Loucy (cell line): Measurements from ENCODE around the gene MEAF6.

Experiments
- EZH2phosphoT487 ChIP-seq: fragments of 200-600 bp; IDR thresholded peaks from 2 replicates; pipeline ENCODE4 v1.6.1; 2018; ENCODE audit warnings: antibody characterized with exemption, mild to moderate bottlenecking, moderate library complexity, borderline replicate concordance
- TF ChIP-seq, protein P1 (sequence below): fragments of 200-600 bp; sonication (generic); conservative IDR thresholded peaks from 2 replicates; pipeline ENCODE4 v1.5.1; 2014; ENCODE audit warnings: mild to moderate bottlenecking, antibody characterized with exemption, low read length

DNA sequence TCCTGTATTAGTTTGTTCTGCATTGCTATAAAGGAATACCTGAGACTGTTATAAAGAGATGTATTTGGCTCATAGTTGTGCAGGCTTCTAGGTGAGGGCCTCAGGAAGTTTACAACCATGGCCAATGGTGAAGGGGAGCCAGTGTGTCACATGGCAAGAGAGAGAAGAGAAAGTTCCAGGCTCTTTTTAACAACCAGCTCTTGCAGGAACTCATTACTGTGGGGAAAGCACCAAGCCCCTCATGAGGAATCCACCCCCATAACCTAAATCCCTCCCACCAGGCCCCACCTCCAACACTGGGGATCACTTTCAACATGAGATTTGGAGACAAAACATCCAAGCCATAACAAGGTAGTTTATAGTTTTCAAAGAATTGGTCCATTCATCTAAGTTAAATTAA, 5.0 kb upstream of the MEAF6 start:
- TF ChIP-seq, protein P1, sequence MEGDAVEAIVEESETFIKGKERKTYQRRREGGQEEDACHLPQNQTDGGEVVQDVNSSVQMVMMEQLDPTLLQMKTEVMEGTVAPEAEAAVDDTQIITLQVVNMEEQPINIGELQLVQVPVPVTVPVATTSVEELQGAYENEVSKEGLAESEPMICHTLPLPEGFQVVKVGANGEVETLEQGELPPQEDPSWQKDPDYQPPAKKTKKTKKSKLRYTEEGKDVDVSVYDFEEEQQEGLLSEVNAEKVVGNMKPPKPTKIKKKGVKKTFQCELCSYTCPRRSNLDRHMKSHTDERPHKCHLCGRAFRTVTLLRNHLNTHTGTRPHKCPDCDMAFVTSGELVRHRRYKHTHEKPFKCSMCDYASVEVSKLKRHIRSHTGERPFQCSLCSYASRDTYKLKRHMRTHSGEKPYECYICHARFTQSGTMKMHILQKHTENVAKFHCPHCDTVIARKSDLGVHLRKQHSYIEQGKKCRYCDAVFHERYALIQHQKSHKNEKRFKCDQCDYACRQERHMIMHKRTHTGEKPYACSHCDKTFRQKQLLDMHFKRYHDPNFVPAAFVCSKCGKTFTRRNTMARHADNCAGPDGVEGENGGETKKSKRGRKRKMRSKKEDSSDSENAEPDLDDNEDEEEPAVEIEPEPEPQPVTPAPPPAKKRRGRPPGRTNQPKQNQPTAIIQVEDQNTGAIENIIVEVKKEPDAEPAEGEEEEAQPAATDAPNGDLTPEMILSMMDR, result no peak
- no peak for TF ChIP-seq EZH2phosphoT487
